ENCODE results near the gene NUP155.
"Not testable (repeated sequence)": the region's sequence is repeated elsewhere in the genome, so short reads cannot be mapped to it uniquely, and the experiment has no call there.

The NUP155 gene

DNA sequence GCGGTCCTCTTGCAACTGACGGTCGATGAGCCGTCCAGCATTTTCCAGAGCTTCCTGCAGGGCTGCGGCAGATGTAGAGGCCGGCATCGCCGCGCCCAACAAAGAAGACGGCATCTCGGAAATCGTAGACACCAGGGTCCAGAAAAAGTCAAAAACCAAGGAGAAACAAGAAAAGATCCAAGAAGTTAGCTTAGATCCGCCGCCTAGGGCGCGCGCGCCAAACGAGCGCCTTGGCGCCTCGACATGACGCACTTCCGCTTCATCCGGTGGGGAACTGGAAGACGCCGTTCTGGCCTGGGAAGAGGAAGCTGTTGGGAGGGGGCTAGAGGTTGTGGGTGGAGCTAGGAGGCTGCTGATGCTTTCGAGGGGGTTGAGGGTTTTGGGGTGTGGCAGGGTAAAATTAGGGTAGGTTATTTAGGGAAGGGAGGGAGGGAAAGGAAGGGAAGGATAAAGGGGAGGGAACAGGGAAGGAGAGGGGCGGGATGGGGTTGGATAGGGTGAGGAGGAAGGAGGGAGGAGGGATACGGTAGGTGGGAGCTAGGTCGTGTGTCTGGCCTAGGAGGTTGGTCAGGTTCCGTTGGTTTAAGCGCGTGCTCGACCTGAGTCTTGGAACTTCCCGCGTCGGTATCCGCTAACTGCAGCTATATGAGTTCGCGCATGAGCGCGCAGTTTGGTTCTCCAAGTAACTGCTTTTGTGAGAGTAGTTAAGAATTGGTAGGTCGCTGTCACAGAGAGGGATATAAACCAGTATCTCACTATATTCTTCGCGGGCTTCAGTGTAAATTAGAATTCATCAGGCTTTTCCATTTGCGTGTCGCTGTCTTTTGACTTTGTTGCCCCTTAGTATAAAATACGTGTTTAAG is at the start of gene NUP155:
NUP155 (minus strand) TSS at position 243 of the 863 bp plus-strand sequence; CDS start at position 114, 129 bp downstream.
- DNase-seq (ENCODE audit: low spot score) = peak; percentile 98

DNA sequence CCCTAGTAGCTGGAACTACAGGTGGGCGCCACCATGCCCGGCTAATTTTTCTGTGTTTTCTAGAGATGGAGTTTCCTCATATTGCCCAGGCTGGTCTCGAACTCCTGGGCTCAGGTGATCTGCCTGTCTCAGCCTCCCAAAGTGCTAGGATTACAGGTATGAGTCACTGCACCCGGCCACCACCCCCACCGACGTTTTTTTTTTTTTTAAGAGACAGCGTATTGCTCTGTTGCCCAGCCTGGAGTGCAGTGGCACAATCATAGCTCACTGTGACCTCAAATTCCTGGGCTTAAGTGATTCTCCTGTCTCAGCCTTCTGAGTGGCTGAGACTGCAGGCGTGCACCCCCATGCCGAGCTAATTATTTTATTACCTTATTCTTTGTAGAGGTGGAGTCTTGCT is 46.4 kb upstream of the NUP155 start:
- peak; percentile 22 for DNase-seq (ENCODE audit: low spot score)

DNA sequence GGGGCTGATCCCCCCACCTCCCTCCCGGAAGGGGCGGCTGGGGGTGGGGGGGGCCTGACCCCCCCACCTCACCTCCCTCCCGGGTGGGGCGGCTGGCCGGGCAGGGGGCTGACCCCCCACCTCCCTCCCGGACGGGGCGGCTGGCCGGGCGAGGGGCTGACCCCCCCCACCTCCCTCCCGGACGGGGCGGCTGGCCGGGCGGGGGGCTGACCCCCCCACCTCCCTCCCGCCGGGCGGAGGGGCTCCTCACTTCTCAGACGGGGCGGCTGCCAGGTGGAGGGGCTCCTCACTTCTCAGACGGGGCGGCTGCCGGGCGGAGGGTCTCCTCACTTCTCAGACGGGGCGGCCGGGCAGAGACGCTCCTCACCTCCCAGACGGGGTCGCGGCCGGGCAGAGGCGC is 44.5 kb upstream of the NUP155 start:
- not testable (repeated sequence) for DNase-seq (ENCODE audit: low spot score)

DNA sequence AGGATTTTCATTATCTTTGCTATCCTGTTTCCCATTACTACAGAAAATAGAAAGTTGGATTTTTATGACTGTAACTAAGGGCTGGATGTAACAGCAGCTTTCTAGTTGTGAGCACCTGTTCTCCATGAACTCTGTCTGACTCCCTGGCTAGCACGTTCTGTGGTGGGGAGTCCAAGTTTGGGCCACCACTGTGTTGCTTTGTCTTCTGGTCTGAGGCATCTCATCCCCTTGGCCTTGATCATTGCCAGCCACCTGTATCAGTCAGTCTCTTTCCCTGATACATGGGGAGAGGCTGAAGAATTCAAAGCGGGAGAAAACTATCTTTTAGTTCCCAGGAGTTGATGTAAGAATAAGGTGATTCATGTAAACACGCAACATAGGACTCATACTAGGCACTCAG is 41.6 kb upstream of the NUP155 start:
- no peak for DNase-seq (ENCODE audit: low spot score)

DNA sequence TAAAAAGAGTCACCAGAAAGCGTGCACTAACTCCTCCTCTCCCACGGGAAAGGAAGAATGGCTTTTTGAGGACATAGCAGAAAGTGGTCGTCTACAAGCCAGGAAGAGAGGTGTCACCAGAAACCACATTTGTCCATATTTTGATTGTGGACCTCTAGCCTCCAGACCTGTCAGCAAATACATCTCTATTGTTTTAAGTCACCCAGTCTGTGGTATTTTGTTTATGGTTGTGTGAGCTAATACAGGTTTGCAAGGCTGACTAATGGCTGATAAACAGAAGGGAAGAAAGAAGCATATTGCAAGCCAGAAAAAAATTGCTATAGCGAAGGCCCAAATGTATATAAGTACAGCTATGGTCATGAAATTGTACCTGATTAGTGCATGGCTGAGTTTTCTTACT is 29.6 kb upstream of the NUP155 start:
- no peak for DNase-seq (ENCODE audit: low spot score)

DNA sequence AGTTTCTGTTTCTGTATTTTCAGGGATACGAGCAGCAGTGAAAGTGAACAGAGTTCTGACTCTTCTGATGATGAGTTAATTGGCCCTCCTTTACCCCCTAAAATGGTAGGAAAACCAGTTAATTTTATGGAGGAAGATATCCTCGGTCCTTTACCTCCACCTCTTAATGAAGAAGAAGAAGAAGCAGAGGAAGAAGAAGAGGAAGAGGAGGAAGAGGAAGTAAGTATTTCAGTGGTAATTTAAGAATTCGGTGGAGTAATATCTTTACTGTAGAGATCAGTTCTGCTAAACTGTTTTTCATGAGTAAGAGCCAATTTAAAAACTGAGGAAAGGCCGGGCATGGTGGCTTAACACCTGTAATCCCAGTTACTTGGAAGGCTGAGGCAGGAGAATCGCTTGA is 25.4 kb upstream of the NUP155 start:
- no peak for DNase-seq (ENCODE audit: low spot score)

DNA sequence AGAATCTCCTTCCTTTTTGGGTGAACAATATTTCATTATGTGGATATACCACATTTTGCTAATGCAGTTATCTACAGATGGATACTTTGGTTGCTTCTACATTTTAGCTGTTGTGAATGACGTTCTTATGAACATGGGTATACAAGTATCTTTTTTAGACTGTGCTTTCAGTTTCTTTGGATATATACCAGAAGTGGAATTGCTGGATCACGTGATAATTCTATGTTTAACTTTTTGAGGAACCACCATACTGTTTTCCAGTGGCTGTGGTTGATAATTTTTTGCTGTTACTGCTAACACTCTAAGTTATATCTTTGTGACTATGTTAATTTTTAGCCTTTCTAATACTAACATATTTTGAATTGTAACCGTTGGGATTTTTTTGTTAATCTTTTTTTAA is 20.7 kb upstream of the NUP155 start:
- DNase-seq (ENCODE audit: low spot score) = no peak

DNA sequence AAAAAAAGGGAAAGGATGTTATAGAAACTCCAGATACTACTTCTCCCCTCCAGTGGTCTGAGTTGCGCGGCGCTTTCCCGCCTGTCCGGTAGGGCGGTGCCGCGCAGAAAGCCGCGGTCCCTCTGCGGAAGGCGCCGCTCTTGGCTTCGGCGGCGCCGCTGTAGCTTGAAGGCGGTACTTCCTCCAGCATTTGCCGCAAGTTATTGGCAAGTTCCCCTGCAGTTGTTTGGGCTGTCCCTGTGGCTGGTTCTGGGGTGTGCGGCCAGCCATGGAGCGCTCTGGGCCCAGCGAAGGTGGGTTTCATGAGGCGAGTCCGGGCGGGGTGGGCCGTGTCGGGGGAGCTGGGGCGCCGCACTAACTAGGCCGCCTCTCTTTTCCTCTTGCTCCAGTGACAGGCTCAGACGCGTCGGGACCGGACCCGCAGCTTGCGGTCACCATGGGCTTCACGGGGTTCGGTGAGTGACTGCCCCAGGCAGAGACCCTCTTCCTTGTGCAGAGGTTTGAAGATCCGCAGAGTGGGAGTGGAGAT is 8.3 kb upstream of the NUP155 start, which contains the start of gene WDR70:
WDR70 (plus strand) TSS at position 219 of the 529 bp plus-strand sequence; CDS start at position 269, 50 bp downstream.
- peak; percentile 94 for DNase-seq (ENCODE audit: low spot score)

DNA sequence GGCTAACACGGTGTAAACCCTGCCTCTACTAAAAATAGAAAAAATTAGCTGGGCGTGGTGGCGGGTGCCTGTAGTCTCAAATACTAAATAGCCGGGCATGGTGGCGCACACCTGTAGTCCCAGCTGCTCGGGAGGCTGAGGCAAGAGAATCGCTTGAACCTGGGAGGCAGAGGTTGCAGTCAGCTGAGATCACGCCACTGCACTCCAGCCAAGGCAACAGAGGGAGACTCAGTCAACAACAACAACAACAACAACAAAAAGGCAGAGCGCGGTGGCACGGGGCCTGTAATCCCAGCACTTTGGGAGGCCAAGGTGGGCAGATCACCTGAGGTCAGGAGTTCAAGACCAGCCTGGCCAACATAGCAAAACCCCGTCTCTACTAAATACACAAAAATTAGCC is 7.2 kb upstream of the NUP155 start:
- not testable (repeated sequence) for DNase-seq (ENCODE audit: low spot score)

DNA sequence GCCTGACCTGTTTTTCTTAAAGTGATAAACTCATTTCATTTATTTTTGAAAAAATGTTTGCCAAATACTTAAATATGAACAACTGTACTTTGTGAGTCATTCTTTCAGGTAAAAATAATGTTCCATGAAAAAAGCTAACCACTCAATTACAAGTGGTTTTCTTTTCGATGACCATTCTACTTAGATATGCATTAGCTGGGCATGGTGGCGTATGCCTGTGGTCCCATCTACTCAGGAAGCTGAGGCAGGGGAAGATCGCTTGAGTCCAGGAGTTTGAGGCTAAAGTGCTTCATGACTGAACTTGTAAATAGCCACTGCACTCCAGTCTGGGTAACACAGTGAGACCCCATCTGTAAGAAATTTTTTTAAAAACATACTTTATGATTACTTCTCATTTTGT is 4.2 kb upstream of the NUP155 start:
- DNase-seq (ENCODE audit: low spot score) = no peak

DNA sequence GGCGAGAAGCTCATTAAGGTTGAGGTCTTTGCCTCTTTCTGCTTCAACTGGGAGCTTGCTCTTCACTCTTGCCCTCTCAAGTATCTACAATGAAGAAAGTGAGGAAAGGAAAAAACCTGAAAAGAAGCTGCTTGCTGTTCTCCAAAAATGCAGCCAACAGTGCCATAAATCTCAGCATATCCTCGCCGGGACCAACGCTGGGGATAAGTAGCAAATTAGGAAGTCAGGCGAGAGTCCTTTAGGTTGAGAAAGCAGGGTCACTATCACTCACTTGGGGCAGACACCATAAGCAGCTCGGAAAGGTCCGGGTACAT is 399 bp downstream of the NUP155 start:
- DNase-seq (ENCODE audit: low spot score) = no peak

DNA sequence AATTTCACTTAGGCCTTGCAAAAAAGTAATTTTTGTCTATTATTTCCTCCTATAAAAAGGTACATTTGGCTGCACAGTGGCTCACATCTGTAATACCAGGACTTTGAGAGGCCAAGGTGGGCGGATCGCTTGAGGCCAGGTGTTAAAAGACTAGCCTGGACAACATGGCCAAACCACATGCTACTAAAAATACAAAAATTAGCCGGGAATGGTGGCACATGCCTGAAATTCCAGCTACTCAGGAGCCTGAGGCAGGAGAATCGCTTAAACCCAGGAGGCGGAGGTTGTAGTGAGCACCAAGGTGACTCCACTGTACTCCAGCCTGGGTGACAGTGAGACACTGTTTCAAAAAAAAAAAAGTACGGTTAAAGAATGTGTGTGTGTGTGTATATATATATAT is 15.7 kb downstream of the NUP155 start:
- DNase-seq (ENCODE audit: low spot score) = no peak

DNA sequence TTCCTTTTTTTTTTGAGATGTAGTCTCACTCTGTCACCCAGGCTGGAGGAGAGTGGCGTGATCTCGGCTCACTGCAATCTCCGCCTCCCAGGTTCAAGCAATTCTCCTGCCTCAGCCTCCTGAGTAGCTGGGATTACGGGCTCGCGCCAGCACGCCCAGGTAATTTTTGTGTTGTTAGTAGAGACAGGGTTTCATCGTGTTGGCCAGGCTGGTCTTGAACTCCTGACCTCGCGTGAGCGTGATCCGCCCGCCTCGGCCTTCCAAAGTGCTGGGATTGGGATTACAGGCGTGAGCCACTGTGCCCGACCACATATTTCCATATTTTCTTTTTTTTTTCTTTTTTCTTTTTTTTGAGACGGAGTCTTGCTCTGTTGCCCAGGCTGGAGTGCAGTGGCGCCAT is 28.2 kb downstream of the NUP155 start:
- DNase-seq (ENCODE audit: low spot score) = not testable (repeated sequence)

DNA sequence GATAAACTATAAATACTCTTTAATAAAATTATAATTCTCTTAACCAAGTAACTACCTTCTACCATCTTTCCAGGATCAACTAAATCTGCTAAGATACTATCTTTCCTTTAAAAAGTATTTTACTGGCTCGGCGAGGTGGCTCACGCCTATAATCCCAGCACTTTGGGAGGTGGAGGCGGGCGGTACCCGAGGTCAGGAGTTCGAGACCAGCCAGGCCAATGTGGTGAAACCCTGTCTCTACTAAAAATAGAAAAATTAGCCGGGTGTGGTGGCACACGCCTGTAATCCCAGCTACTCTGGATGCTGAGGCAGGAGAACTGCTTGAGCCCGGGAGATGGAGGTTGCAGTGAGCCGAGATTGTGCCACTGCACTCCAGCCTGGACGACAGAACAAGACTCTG is 36.2 kb downstream of the NUP155 start:
- not testable (repeated sequence) for DNase-seq (ENCODE audit: low spot score)

DNA sequence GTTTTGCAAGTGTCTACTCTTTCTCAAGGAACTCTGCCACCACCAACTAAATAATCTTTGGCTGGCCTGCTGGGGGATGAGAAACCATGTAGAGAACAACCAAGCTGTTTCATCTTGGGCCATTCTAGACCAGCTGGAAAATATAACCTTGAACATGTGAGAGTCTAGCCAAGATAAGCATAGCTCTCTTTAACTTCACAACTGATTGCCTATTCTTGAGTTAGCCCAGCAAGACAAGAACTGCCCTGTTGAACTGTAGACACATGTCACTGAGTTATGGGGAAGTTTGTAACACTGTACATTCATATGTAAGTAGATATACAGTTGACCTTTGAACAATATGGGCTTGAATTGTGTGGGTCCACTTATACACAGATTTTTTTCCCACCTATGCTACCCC is 44.4 kb downstream of the NUP155 start:
- DNase-seq (ENCODE audit: low spot score) = no peak

DNA sequence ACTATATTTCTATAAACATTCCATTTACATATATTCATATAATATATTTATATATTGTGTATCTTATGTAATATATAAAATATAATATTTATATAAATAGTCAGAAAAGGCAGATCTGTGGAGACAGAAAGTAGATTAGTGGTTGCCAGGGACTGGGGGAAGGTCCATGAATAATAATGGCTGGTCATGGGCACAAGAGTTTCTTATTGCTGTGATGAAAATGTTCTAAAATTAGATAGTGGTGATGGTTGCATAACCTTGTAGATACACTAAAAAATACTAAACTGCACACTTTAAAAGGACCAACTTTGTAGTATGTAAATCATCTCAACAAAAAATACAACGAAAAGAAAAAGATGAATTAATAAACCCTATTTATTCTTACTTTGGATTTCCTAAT is 47.3 kb downstream of the NUP155 start:
- DNase-seq (ENCODE audit: low spot score) = no peak

DNA sequence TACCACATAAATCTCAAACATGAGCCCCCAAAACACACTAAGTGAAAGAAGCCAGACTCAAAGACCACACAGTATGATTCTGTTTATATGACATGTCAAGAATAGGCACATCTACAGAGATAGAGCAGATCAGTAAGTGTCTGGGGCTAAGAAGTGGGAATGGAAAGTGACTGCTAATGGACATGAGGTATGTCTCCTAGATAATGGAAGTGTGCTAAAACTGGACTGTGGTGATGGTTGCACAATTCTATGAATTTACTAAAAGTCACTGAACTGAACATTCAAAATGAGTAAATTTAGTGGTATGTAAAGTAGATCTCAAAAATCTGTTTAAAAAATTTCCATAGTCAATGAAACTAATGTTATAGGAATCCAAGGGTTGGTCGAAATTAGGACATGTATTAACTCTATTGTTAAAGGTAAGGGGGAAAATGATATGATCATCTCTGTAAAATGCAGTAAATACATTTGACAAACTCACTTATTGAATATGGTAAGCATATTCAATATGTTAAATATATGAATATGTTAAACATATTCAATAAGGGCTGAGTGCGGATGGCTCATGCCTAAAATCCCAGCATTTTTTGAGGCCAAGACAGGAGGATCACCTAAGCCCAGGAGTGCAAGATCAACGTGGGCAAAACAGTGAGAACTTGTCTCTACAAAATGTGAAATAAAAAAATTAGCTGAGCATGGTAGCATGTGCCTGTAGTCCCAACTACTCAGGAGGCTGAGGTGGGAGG is 51.7 kb downstream of the NUP155 start:
- no peak for DNase-seq (ENCODE audit: low spot score)

DNA sequence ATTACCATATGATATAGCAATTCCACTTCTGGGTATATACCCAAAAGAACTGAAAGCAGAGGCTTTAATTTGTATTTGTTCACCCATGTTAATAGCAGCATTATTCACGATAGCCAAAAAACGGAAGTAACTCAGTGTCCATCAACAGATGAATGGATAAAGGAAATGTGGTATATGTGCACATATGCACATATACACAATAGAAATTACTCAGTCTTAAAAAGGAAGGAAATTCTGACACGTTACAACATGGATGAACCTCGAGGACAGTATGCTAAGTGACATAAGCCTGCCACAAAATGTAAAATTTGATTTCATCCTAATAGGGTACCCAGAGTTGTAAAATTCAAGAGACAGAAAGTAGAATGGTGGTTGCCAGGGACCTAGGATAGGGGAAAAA is 54.9 kb downstream of the NUP155 start:
- DNase-seq (ENCODE audit: low spot score) = no peak

DNA sequence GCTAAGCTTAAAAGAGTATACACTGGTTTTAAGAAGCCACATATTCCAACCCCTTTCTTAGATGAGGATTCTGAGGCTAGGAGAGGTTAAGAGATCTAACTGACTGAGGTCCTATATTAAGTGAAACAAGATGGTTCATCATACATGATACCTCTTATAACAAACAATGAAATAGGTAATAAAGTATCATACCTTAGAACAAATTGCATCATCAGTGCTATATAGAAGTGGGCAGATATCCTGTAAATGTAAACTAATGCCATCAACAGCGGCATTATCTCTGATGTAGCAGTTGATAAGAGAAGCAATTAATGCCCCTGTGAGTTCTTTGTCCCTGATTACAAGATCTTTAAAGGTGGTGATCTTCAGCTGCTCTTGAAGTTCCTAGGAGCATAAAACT is 60.5 kb downstream of the NUP155 start:
- DNase-seq (ENCODE audit: low spot score) = no peak

DNA sequence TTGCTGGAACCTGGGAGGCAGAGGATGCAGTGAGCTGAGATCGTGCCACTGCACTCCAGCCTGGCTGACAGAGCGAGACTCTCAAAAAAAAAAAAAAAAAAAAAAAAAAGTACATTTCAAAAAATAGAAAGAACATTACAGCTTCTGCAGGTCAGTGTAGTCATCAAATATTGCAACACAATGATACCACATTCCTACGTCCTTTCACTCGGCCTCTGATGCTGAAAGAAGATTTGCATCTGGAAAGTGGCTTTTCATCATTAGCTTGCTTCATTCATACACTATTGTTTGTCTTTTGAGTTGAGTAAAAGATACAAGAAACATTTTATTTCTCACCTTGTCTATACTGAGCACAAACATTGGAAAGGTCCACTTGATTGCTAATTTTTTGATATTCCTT is 62.1 kb downstream of the NUP155 start:
- DNase-seq (ENCODE audit: low spot score) = no peak

DNA sequence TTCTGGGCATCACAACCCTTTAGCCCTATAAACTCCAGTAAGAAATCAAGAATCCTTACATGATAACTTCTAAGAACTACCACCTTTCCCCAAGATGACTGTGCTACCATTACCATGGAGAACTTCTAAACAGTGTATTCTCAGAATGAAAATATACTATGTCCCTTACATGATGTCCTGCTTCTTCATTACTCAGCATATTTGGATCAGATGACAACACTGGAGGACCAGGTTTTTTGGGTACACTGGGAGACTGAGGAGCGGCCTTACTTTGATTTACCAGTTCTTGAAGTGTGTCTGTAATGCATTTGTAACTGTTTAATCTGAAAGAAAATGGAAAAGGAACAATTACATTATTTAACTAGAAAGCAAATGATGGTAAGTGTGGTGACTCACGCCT is 66.0 kb downstream of the NUP155 start:
- DNase-seq (ENCODE audit: low spot score) = no peak

DNA sequence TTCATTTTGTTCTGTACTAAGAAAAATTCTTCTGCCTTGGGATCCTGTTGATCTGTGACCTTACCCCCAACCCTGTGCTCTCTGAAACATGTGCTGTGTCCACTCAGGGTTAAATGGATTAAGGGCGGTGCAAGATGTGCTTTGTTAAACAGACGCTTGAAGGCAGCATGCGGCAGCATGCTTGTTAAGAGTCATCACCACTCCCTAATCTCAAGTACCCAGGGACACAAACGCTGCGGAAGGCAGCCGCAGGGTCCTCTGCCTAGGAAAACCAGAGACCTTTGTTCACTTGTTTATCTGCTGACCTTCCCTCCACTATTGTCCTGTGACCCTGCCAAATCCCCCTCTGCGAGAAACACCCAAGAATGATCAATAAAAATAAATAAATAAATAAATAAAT is 74.6 kb downstream of the NUP155 start:
- DNase-seq (ENCODE audit: low spot score) = not testable (repeated sequence)

DNA sequence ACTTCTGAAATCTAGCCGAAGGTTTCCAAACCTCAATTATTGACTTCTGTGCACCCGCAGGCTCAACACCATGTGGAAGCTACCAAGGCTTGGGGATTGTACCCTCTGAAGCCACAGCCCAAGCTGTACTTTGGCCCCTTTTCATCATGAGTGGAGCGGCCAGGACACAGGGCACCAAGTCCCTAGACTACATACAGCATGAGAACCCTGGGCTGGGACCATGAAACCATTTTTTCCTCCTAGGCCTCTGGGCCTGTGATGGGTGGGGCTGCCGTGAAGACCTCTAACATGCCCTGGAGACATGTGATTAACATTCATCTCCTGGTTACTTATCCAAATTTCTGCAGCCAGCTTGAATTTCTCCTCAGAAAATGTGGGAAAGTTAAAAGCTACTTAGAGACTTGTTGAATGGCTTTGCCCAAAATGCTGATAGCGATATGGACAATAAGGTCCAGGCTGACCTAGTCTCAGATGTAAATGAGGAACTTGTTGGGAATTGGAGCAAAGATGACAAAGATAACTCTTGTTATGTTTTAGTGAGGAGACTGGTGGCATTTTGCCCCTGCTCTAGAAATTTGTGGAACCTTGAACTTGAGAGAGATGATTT is 87.6 kb downstream of the NUP155 start:
- DNase-seq (ENCODE audit: low spot score) = no peak

All from LoVo (cell line).